HepG2 (cell line): Measurements from ENCODE around the gene PKDREJ. TPM values are rescaled to one million over a fixed set of nuclear protein-coding genes. Genes with fewer than 3 reads are reported as not detected.

ENCODE experiments used
- AGO1 ChIP-seq: fragments of 200-400 bp; formaldehyde crosslinking; IDR thresholded peaks from 2 replicates; pipeline ENCODE4 v1.6.1; 2017; ENCODE audit warnings: mild to moderate bottlenecking, low read depth, low read length, moderate library complexity; ENCODE audit not compliant: poor library complexity, severe bottlenecking
- GABPA ChIP-seq, 2 experiments: IDR thresholded peaks; 2 replicates each; pipeline ENCODE4 v1.6.1; 2011 to 2016; ENCODE audit warnings: low read depth in 2 of 2, low read length in 1 of 2, missing biosample characterization in 1 of 2, missing genetic modification characterization in 1 of 2
- HOXA5 ChIP-seq: sonication (generic); formaldehyde crosslinking; IDR thresholded peaks from 2 replicates; pipeline ENCODE4 v1.4.0; 2020; ENCODE audit warnings: missing genetic modification reagents
- NFKB2 ChIP-seq: sonication (generic); formaldehyde crosslinking; IDR thresholded peaks from 2 replicates; pipeline ENCODE4 v1.4.0; 2020; ENCODE audit warnings: missing genetic modification reagents, borderline replicate concordance
- RXRA ChIP-seq: sonication (generic); formaldehyde crosslinking; IDR thresholded peaks from 2 replicates; pipeline ENCODE4 v1.5.1; 2020; ENCODE audit warnings: missing genetic modification reagents
- STAG1 ChIP-seq: sonication (generic); formaldehyde crosslinking; IDR thresholded peaks from 2 replicates; pipeline ENCODE4 v1.4.0; 2020; ENCODE audit warnings: missing genetic modification reagents
- ZNF670 ChIP-seq: sonication (generic); formaldehyde crosslinking; IDR thresholded peaks from 2 replicates; pipeline ENCODE4 v1.8.0; 2022; ENCODE audit warnings: mild to moderate bottlenecking, missing genetic modification reagents, borderline replicate concordance
- ZSCAN12 ChIP-seq: sonication (generic); formaldehyde crosslinking; IDR thresholded peaks from 2 replicates; pipeline ENCODE4 v1.9.0; 2021; ENCODE audit warnings: mild to moderate bottlenecking, missing genetic modification reagents
- polyA plus RNA-seq, 8 experiments: library from polyadenylated mRNA; depleted of rRNA in 3 of 8; stranded (reverse) in 7 of 8; unstranded in 1 of 8; fragments of >200 nt; fragmentation: Illumina TruSeq in 4 of 8; extraction: Trizol in 4 of 8; gene quantifications; 2 replicates each; pipeline versions ENCODE4 v1.2.1 to v1.2.3, GENCODE V29; 2011 to 2016; ENCODE audit warnings: low read depth in 4 of 8, missing spikeins in 1 of 8, mixed read lengths in 1 of 8; ENCODE audit not compliant: insufficient read depth in 1 of 8
- total RNA-seq, 5 experiments: library from RNA; depleted of rRNA; stranded (reverse); fragments of >200 nt; fragmentation: Illumina TruSeq; extraction: Trizol; gene quantifications; 2 replicates each; pipeline ENCODE4 v1.2.3, GENCODE V29; 2016; ENCODE audit warnings: low read depth in 1 of 5
- TF ChIP-seq, protein P1 (sequence below): sonication (generic); formaldehyde crosslinking; IDR thresholded peaks from 2 replicates; pipeline ENCODE4 v1.5.0; 2020; ENCODE audit warnings: missing genetic modification reagents
- TF ChIP-seq, protein P2 (sequence below): sonication (generic); formaldehyde crosslinking; IDR thresholded peaks from 2 replicates; pipeline ENCODE4 v1.5.0; 2020; ENCODE audit warnings: missing genetic modification reagents, mild to moderate bottlenecking, borderline replicate concordance
- TF ChIP-seq, protein P3 (sequence below): sonication (generic); formaldehyde crosslinking; IDR thresholded peaks from 2 replicates; pipeline ENCODE4 v1.8.0; 2022; ENCODE audit warnings: missing genetic modification reagents, mild to moderate bottlenecking, moderate library complexity, borderline replicate concordance
- TF ChIP-seq, protein P4 (sequence below): sonication (generic); formaldehyde crosslinking; IDR thresholded peaks from 2 replicates; pipeline ENCODE4 v1.4.0; 2020; ENCODE audit warnings: missing genetic modification reagents
- TF ChIP-seq, protein P5 (sequence below): sonication (generic); formaldehyde crosslinking; IDR thresholded peaks from 2 replicates; pipeline ENCODE4 v1.4.0; 2020; ENCODE audit warnings: missing genetic modification reagents, mild to moderate bottlenecking, borderline replicate concordance

PKDREJ gene
- total and polyA plus RNA-seq, 2 of the 13 experiments (the other 11 are each of a cell fraction or from before 2014, with no cell fraction given), result not detected

DNA sequence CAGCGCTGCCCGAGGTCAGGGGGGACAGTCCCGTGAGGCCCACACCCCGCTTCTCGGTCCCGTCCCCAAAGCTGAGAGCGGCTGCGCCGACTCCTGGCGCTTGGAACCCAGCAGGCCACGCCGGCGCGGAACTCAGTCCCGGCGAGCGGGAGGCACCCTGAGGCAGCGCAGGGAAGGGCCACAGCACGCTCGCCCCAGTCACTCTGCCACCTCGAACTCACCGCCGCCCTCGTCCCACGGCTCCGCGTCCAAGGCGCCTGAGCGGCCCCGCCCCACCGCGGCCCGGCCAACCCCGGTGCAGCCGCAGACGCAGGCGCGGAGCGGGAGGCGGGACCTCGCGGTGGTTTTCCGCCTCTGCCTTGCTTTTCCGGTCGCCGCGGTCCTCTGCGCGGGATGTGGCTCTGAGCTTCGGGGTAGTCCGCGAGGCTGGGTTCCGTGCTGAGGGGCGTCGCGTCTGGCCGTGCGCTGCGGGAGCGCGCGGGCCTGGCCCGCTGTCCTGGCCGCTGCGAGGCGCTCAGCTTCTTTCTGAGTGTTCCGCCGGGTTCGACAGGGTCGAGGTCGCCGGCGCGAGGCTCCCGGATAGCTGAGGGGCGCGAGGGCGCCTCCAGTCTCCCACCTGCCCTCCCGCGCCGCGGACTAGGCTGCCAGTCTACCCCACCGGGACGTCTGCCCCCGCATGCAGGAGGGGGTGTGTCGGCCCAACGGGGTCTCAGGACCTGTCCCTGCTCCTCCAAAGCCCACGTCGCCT lies 12.9 kb downstream of the PKDREJ start, which contains the start of gene CDPF1 (continued):
- TF ChIP-seq RXRA (CRISPR knock-in tag) (0 out of 2 replicates have a peak, but pooled peaks have one; percentile 23), STAG1 (CRISPR knock-in tag) (peak; percentile 20; the same call in 1 of the 2 replicates), ZSCAN12 (CRISPR knock-in tag) (no peak; the same call in 1 of the 2 replicates), AGO1 (no peak), GABPA (IDR thresholded peaks at IDR 0.05; ENCODE audit: low read depth, low read length) (peak; percentile 84), GABPA (CRISPR knock-in tag; IDR thresholded peaks at IDR 0.05; ENCODE audit: low read depth) (peak; percentile 85), NFKB2 (peak; percentile 63; the same call in 1 of the 2 replicates), ZNF670 (CRISPR knock-in tag) (no peak), HOXA5 (CRISPR knock-in tag) (0 out of 2 replicates have a peak, but pooled peaks have one; percentile 31)
- TF ChIP-seq, protein P1, sequence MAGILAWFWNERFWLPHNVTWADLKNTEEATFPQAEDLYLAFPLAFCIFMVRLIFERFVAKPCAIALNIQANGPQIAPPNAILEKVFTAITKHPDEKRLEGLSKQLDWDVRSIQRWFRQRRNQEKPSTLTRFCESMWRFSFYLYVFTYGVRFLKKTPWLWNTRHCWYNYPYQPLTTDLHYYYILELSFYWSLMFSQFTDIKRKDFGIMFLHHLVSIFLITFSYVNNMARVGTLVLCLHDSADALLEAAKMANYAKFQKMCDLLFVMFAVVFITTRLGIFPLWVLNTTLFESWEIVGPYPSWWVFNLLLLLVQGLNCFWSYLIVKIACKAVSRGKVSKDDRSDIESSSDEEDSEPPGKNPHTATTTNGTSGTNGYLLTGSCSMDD, result peak; percentile 45; the same call in 1 of the 2 replicates
- TF ChIP-seq, protein P2, sequence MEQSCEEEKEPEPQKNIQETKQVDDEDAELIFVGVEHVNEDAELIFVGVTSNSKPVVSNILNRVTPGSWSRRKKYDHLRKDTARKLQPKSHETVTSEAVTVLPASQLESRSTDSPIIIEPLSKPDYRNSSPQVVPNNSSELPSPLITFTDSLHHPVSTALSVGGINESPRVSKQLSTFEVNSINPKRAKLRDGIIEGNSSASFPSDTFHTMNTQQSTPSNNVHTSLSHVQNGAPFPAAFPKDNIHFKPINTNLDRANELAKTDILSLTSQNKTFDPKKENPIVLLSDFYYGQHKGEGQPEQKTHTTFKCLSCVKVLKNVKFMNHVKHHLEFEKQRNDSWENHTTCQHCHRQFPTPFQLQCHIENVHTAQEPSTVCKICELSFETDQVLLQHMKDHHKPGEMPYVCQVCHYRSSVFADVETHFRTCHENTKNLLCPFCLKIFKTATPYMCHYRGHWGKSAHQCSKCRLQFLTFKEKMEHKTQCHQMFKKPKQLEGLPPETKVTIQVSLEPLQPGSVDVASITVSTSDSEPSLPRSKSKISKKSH (CRISPR knock-in tag), result peak; percentile 78
- TF ChIP-seq, protein P3, sequence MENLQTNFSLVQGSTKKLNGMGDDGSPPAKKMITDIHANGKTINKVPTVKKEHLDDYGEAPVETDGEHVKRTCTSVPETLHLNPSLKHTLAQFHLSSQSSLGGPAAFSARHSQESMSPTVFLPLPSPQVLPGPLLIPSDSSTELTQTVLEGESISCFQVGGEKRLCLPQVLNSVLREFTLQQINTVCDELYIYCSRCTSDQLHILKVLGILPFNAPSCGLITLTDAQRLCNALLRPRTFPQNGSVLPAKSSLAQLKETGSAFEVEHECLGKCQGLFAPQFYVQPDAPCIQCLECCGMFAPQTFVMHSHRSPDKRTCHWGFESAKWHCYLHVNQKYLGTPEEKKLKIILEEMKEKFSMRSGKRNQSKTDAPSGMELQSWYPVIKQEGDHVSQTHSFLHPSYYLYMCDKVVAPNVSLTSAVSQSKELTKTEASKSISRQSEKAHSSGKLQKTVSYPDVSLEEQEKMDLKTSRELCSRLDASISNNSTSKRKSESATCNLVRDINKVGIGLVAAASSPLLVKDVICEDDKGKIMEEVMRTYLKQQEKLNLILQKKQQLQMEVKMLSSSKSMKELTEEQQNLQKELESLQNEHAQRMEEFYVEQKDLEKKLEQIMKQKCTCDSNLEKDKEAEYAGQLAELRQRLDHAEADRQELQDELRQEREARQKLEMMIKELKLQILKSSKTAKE (CRISPR knock-in tag), result no peak; the same call in 1 of the 2 replicates
- TF ChIP-seq, protein P4, sequence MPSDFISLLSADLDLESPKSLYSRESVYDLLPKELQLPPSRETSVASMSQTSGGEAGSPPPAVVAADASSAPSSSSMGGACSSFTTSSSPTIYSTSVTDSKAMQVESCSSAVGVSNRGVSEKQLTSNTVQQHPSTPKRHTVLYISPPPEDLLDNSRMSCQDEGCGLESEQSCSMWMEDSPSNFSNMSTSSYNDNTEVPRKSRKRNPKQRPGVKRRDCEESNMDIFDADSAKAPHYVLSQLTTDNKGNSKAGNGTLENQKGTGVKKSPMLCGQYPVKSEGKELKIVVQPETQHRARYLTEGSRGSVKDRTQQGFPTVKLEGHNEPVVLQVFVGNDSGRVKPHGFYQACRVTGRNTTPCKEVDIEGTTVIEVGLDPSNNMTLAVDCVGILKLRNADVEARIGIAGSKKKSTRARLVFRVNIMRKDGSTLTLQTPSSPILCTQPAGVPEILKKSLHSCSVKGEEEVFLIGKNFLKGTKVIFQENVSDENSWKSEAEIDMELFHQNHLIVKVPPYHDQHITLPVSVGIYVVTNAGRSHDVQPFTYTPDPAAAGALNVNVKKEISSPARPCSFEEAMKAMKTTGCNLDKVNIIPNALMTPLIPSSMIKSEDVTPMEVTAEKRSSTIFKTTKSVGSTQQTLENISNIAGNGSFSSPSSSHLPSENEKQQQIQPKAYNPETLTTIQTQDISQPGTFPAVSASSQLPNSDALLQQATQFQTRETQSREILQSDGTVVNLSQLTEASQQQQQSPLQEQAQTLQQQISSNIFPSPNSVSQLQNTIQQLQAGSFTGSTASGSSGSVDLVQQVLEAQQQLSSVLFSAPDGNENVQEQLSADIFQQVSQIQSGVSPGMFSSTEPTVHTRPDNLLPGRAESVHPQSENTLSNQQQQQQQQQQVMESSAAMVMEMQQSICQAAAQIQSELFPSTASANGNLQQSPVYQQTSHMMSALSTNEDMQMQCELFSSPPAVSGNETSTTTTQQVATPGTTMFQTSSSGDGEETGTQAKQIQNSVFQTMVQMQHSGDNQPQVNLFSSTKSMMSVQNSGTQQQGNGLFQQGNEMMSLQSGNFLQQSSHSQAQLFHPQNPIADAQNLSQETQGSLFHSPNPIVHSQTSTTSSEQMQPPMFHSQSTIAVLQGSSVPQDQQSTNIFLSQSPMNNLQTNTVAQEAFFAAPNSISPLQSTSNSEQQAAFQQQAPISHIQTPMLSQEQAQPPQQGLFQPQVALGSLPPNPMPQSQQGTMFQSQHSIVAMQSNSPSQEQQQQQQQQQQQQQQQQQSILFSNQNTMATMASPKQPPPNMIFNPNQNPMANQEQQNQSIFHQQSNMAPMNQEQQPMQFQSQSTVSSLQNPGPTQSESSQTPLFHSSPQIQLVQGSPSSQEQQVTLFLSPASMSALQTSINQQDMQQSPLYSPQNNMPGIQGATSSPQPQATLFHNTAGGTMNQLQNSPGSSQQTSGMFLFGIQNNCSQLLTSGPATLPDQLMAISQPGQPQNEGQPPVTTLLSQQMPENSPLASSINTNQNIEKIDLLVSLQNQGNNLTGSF (CRISPR knock-in tag), result peak; percentile 84
- TF ChIP-seq, protein P5, sequence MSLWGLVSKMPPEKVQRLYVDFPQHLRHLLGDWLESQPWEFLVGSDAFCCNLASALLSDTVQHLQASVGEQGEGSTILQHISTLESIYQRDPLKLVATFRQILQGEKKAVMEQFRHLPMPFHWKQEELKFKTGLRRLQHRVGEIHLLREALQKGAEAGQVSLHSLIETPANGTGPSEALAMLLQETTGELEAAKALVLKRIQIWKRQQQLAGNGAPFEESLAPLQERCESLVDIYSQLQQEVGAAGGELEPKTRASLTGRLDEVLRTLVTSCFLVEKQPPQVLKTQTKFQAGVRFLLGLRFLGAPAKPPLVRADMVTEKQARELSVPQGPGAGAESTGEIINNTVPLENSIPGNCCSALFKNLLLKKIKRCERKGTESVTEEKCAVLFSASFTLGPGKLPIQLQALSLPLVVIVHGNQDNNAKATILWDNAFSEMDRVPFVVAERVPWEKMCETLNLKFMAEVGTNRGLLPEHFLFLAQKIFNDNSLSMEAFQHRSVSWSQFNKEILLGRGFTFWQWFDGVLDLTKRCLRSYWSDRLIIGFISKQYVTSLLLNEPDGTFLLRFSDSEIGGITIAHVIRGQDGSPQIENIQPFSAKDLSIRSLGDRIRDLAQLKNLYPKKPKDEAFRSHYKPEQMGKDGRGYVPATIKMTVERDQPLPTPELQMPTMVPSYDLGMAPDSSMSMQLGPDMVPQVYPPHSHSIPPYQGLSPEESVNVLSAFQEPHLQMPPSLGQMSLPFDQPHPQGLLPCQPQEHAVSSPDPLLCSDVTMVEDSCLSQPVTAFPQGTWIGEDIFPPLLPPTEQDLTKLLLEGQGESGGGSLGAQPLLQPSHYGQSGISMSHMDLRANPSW, result 0 out of 2 replicates have a peak, but pooled peaks have one; percentile 77
